ENCODE results near the gene ELL2.

DNA sequence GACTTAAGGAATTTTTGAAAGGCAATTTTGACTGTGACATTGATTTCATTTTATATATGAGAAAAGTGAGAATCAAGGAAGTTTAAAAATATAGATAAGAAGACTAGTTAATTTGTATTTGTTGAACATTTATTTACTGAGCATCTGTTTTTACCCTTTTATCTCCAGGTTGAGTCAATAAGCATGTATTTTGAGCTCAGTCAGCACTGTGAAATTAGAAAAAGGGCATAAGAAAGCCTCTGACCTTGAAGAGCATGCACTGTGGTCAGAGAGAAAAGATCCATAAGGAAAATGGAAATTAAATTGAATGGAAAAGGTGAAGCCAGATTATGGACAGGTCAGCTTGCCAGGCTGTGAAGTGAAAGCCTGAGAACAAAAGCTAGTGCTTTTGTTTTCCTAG lies 44.4 kb downstream of the ELL2 start:
- TF ChIP-seq CTCF (IDR thresholded peaks at IDR 0.05), result no peak
- TF ChIP-seq POLR2A (IDR thresholded peaks at IDR 0.05), result no peak
- TF ChIP-seq POLR2AphosphoS5 (IDR thresholded peaks at IDR 0.05), result no peak

Data from prostate gland (tissue), 2 donors.